HEK293 (cell line): ENCODE data around the gene IGF2R.

ENCODE experiments used
- KLF16 ChIP-seq: fragments of 450-650 bp; formaldehyde crosslinking; IDR thresholded peaks from 2 replicates; pipeline ENCODE4 v1.5.1; 2017; ENCODE audit warnings: missing biosample characterization, missing genetic modification characterization
- ZNF391 ChIP-seq: fragments of 450-650 bp; formaldehyde crosslinking; IDR thresholded peaks from 2 replicates; pipeline ENCODE4 v1.5.1; 2016; ENCODE audit warnings: low read depth, missing biosample characterization, missing genetic modification characterization, borderline replicate concordance

DNA sequence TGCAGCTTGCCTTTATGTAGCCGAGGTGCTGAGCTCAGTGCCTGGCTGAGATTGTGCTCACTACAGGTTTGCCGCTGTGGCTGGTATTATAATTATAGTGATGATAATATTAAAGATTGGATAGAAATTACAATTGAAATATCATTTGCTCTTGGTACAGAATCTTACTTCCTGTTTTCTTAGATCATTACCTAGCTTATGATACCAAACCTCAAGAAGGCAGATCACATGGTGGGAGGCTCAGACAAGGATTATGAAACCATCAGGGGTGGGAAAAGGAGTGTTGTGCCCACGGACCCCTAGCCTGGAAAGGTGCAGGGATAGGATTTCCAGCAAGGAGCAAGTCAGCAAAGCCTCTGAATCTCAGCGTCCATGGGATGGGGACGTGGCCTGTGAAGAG, 70.6 kb downstream of the IGF2R start:
- TF ChIP-seq KLF16 (no peak), ZNF391 (tag by site-specific recombination) (no peak)
